Transverse colon (tissue), 4 donors: ENCODE measurements around the gene IRF4. TPM values are rescaled to one million over a fixed set of nuclear protein-coding genes. Genes with fewer than 3 reads are reported as not detected.
A peak's percentile ranks its signal among the peaks of the same experiment; 100 is the strongest.

Experiments used
- DNase-seq: peaks from one replicate; pipeline ENCODE4 v3.0.0-alpha.2; 2019
- H3K27ac ChIP-seq, 4 donors: fragments of 200-600 bp; sonication (generic); 2 replicates each; pipeline ENCODE4 v1.5.1; 2016 to 2018; ENCODE audit warnings: inconsistent platforms in 4 of 4
- H3K27me3 ChIP-seq: fragments of 200-600 bp; sonication (generic); 2 replicates; pipeline ENCODE4 v1.5.1; 2017; ENCODE audit warnings: inconsistent platforms
- H3K36me3 ChIP-seq, 4 donors: fragments of 200-600 bp; sonication (generic); 2 replicates each; pipeline ENCODE4 v1.5.1; 2017 to 2019; ENCODE audit warnings: inconsistent platforms in 4 of 4
- H3K4me1 ChIP-seq, 4 donors: fragments of 200-600 bp; sonication (generic); 2 replicates each; pipeline ENCODE4 v1.5.1; 2017 to 2020; ENCODE audit warnings: inconsistent platforms in 4 of 4
- H3K4me3 ChIP-seq, 4 donors: fragments of 200-600 bp; sonication (generic); 1 replicate in 1 of 4; 2 replicates in 3 of 4; pipeline versions ENCODE4 v1.5.1 to v1.6.1; 2017 to 2019; ENCODE audit warnings: inconsistent platforms in 4 of 4
- H3K9me3 ChIP-seq, 2 donors: fragments of 200-600 bp; sonication (generic); 2 replicates each; pipeline ENCODE4 v1.5.1; 2017 to 2019; ENCODE audit warnings: inconsistent platforms in 2 of 2
- EP300 ChIP-seq: sonication (generic); formaldehyde crosslinking; IDR thresholded peaks from one replicate; pipeline ENCODE4 v1.6.1; 2017; ENCODE audit warnings: antibody characterized with exemption, low read depth
- POLR2A ChIP-seq: fragments of 450-650 bp; IDR thresholded peaks from one replicate; pipeline ENCODE4 v1.6.1; 2016; ENCODE audit warnings: antibody characterized with exemption, mild to moderate bottlenecking, moderate library complexity
- POLR2AphosphoS5 ChIP-seq, 3 donors: sonication (generic); formaldehyde crosslinking; IDR thresholded peaks; one replicate each; pipeline ENCODE4 v1.6.1; 2016; ENCODE audit warnings: antibody characterized with exemption in 3 of 3
- WGBS, 2 donors: methylation state at CpG; one replicate each; pipeline ENCODE4 v1.1.5; 2018; ENCODE audit warnings: low coverage in 1 of 2; 5-methylcytosine and 5-hydroxymethylcytosine counted together
- in situ Hi-C, 4 donors: fragments of 200-750 bp; cut with MboI; loops; one replicate each; pipeline versions ENCODE4 v1.15.0 to v1.15.1; 2017; ENCODE audit warnings: low sequenced_read_pairs in 3 of 4, low pct_ligation_motif_present in 1 of 4, low pct_unique_long_range_greater_than_20kb in 1 of 4
- intact Hi-C: fragments of 100-400 bp; cut with DNase I; formaldehyde crosslinking; loops from one replicate; pipeline ENCODE4 v1.15.1; 2023; ENCODE audit warnings: low total_unique reads
- total RNA-seq, 4 donors: library from RNA; depleted of rRNA; stranded (reverse); fragments of >200 nt; gene quantifications; one replicate each; pipeline ENCODE4 v1.1.0, GENCODE V29; 2016
- TF ChIP-seq, protein P1 (sequence below), 5 experiments: fragments of 200-600 bp in 3 of 5; fragments of 450-650 bp in 2 of 5; sonication (generic) in 3 of 5; IDR thresholded peaks; 1 replicate in 2 of 5; 2 replicates in 3 of 5; pipeline ENCODE4 v1.5.1; 2016 to 2017; ENCODE audit warnings: antibody characterized with exemption in 5 of 5, inconsistent platforms in 3 of 5, mild to moderate bottlenecking in 2 of 5, moderate library complexity in 1 of 5

IRF4 gene
- total RNA-seq, 4 donors from 2014 or later = 0.40 to 18.4 (median 4.3) TPM

DNA sequence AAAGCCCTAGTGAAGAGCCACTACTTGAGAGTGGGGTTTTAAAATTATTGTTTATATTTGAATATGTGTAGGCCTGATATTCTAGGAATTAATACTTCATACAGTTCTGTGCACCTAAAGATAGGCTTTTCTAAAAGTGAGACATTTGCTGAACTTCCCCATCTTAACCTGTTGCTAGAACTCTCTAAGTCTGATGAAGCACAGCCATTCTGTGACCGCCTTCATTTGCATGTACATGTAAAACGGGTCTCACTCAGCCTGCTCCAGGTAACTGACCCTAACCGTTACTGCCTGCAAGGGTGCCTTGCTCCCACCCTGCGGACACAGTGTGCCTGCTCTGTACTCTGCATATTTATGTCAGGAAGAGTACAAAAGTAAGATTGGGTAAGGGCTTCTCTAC is 44.3 kb upstream of the IRF4 start:
- in situ Hi-C loops = no loop called here
- WGBS, 2 donors = 84 to 92% methylated on average over 4 of the region's 4 CpGs

DNA sequence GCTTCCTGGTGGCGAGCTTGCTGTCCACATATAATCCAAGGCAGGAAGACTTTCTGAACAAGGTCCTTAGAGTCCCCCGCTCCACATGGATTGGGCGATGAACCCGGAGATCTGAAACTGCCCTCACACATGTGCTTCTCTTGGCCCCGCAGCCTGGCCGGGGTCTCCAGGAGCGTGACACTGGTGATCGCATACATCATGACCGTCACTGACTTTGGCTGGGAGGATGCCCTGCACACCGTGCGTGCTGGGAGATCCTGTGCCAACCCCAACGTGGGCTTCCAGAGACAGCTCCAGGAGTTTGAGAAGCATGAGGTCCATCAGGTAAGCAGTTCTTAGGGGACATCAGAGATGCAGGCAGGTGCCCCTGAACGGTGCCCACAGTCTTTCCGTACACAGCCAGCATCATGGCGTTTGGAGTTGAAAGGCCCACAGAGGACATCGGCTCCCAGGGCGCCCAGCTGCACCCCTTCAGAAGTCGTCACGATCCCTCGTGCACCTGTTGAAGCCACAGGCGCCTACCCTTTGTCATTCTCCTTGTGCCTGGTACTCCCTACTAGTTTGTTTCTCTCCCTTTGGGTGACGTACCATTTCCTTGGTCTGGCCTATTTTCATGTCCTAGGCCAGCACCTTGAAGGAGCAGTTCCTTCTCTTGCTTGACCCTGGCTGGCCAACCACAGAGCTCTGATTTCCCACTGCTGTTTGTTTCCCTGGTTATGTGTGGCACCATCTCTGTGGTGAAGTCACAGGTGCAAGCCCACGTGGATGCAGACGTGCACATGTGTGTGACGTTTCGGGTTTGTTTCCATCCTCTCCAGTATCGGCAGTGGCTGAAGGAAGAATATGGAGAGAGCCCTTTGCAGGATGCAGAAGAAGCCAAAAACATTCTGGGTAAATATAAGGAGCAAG is 43.3 kb upstream of the IRF4 start:
- DNase-seq = no peak
- intact Hi-C loops = no loop called here
- 94 to 95% methylated on average over 24 to 27 of the region's 27 CpGs for WGBS, 2 donors

More for the DNA sequence above, 44.3 kb upstream of the IRF4 start:
- peak; percentile 60 for DNase-seq
- H3K36me3 ChIP-seq = peaks cover 0 to 4% (median 0%) of the 10 kb centered on the region in 4 donors
- no peaks in the 10 kb centered on the region for H3K27me3 ChIP-seq
- no peak overlapping the region for H3K4me3 ChIP-seq
- H3K27ac ChIP-seq = no peak overlapping the region
- intact Hi-C loops = no loop called here
- H3K4me1 ChIP-seq = no peaks in the 10 kb centered on the region
- no peaks in the 10 kb centered on the region for H3K9me3 ChIP-seq
- TF ChIP-seq, protein P1, sequence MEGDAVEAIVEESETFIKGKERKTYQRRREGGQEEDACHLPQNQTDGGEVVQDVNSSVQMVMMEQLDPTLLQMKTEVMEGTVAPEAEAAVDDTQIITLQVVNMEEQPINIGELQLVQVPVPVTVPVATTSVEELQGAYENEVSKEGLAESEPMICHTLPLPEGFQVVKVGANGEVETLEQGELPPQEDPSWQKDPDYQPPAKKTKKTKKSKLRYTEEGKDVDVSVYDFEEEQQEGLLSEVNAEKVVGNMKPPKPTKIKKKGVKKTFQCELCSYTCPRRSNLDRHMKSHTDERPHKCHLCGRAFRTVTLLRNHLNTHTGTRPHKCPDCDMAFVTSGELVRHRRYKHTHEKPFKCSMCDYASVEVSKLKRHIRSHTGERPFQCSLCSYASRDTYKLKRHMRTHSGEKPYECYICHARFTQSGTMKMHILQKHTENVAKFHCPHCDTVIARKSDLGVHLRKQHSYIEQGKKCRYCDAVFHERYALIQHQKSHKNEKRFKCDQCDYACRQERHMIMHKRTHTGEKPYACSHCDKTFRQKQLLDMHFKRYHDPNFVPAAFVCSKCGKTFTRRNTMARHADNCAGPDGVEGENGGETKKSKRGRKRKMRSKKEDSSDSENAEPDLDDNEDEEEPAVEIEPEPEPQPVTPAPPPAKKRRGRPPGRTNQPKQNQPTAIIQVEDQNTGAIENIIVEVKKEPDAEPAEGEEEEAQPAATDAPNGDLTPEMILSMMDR (IDR thresholded peaks at IDR 0.05) = no peak
- TF ChIP-seq EP300 (no peak), POLR2A (no peak), POLR2AphosphoS5 (IDR thresholded peaks at IDR 0.05) (no peak)

DNA sequence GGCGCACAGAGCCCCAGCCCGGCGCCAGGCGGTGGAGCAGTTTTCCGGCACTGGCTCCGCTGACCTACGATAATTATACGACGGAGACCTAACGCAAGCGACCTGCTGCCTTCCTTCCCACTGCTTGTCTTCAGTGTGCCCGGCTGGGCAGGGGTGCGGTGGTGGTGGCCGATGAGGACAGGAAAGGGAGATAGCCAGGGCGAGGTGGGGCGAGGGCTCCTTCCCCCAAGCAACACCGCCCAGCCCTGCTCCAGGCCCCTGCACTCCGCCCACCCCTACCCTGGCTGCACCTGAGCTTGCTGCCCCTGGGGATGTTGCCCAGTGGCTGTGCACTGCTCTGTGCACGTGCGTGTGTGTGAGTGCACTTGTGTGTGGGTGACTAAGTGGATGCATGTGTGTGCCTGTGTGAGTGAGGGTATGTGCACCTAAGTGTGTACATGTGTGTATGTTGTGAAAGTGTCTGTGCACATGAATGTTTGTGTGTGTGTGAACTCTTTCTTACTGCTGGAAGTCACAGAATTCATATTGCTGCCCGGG is 42.6 kb upstream of the IRF4 start:
- no peak for DNase-seq
- Histone ChIP-seq H3K4me1 (no peaks in the 10 kb centered on the region), H3K27ac (no peak overlapping the region), H3K9me3 (no peaks in the 10 kb centered on the region), H3K27me3 (no peaks in the 10 kb centered on the region), H3K4me3 (no peak overlapping the region), H3K36me3 (peaks cover 0 to 4% (median 0%) of the 10 kb centered on the region in 4 donors)
- 90 to 92% methylated on average over 16 to 21 of the region's 21 CpGs for WGBS, 2 donors
- in situ Hi-C loops (no loop called here), intact Hi-C loops (no loop called here)
- TF ChIP-seq EP300 (no peak), POLR2A (no peak), POLR2AphosphoS5 (IDR thresholded peaks at IDR 0.05) (no peak)
- TF ChIP-seq, protein P1 (IDR thresholded peaks at IDR 0.05) = no peak

More for the DNA sequence above, 43.3 kb upstream of the IRF4 start:
- Histone ChIP-seq H3K4me3 (no peak overlapping the region), H3K27me3 (no peaks in the 10 kb centered on the region), H3K27ac (no peak overlapping the region), H3K4me1 (no peaks in the 10 kb centered on the region), H3K36me3 (peaks cover 0 to 4% (median 0%) of the 10 kb centered on the region in 4 donors), H3K9me3 (no peaks in the 10 kb centered on the region)
- TF ChIP-seq, protein P1 (IDR thresholded peaks at IDR 0.05) = no peak
- TF ChIP-seq POLR2A = no peak
- TF ChIP-seq POLR2AphosphoS5 (IDR thresholded peaks at IDR 0.05) = no peak
- TF ChIP-seq EP300 = no peak
- in situ Hi-C loops = no loop called here

GRCh38 chr6:349491-349921 is 42.0 kb upstream of the IRF4 start:
- H3K9me3 ChIP-seq = no peaks in the 10 kb centered on the region
- H3K36me3 ChIP-seq = peaks cover 0 to 4% (median 0%) of the 10 kb centered on the region in 4 donors
- no peak for TF ChIP-seq POLR2A
- TF ChIP-seq, protein P1 (IDR thresholded peaks at IDR 0.05) = no peak
- no peak for TF ChIP-seq EP300
- no peak for TF ChIP-seq POLR2AphosphoS5 (IDR thresholded peaks at IDR 0.05)
- no peaks in the 10 kb centered on the region for H3K27me3 ChIP-seq
- intact Hi-C loops (no loop called here), in situ Hi-C loops (no loop called here)
- no peak for DNase-seq
- no peaks in the 10 kb centered on the region for H3K4me1 ChIP-seq
- no peak overlapping the region for H3K27ac ChIP-seq
- H3K4me3 ChIP-seq = no peak overlapping the region
- 84 to 88% methylated on average over 3 to 6 of the region's 6 CpGs for WGBS, 2 donors
